Loucy (cell line): ENCODE results near the gene TMEM247.
A peak's percentile ranks its signal among the peaks of the same experiment; 100 is the strongest.

Experiments
- H2AFZ ChIP-seq: fragments of 200-600 bp; sonication (generic); 2 replicates; pipeline ENCODE4 v1.6.0; 2016; ENCODE audit warnings: antibody characterized with exemption, mild to moderate bottlenecking, low read length, moderate library complexity
- H3F3A ChIP-seq: fragments of 200-600 bp; 2 replicates; pipeline ENCODE4 v1.6.0; 2016; ENCODE audit warnings: antibody characterized with exemption, low read depth, mild to moderate bottlenecking
- H3K27me3 ChIP-seq: fragments of 200-600 bp; sonication (generic); 2 replicates; pipeline ENCODE4 v1.6.1; 2014; ENCODE audit warnings: low read length, mild to moderate bottlenecking; ENCODE audit not compliant: insufficient read depth, poor library complexity, severe bottlenecking
- H3K36me3 ChIP-seq: fragments of 200-600 bp; sonication (generic); 2 replicates; pipeline ENCODE4 v1.6.1; 2016; ENCODE audit warnings: low read length; ENCODE audit not compliant: insufficient read depth
- H3K4me1 ChIP-seq: fragments of 200-600 bp; sonication (generic); 2 replicates; pipeline ENCODE4 v1.5.1; 2014; ENCODE audit warnings: low read length, mild to moderate bottlenecking; ENCODE audit not compliant: insufficient read depth, poor library complexity, severe bottlenecking
- H3K4me2 ChIP-seq: fragments of 200-600 bp; sonication (generic); 2 replicates; pipeline ENCODE4 v1.6.0; 2014; ENCODE audit warnings: antibody characterized with exemption, low read length, low read depth, mild to moderate bottlenecking; ENCODE audit not compliant: poor library complexity, severe bottlenecking
- H3K4me3 ChIP-seq: fragments of 200-600 bp; sonication (generic); 2 replicates; pipeline ENCODE4 v1.5.1; 2014; ENCODE audit warnings: low read length, mild to moderate bottlenecking, mixed read lengths; ENCODE audit not compliant: poor library complexity, severe bottlenecking
- H3K79me2 ChIP-seq: fragments of 200-600 bp; sonication (generic); 2 replicates; pipeline ENCODE4 v1.6.1; 2014; ENCODE audit warnings: low read length; ENCODE audit not compliant: insufficient read depth
- H3K9ac ChIP-seq: fragments of 200-600 bp; sonication (generic); 2 replicates; pipeline ENCODE4 v1.6.0; 2014; ENCODE audit warnings: mild to moderate bottlenecking, low read depth, low read length, moderate library complexity; ENCODE audit not compliant: poor library complexity, severe bottlenecking
- H3K9me2 ChIP-seq: fragments of 200-600 bp; sonication (generic); replicated peaks from 2 replicates; pipeline ENCODE4 v1.6.1; 2016; ENCODE audit warnings: low read depth, low read length, mixed read lengths
- H3K9me3 ChIP-seq: fragments of 200-600 bp; sonication (generic); 2 replicates; pipeline ENCODE4 v1.6.1; 2014; ENCODE audit warnings: mild to moderate bottlenecking, antibody characterized with exemption, low read length, low read depth; ENCODE audit not compliant: insufficient read depth
- H4K20me1 ChIP-seq: fragments of 200-600 bp; sonication (generic); 2 replicates; pipeline ENCODE4 v1.6.0; 2014; ENCODE audit warnings: antibody characterized with exemption, low read length, mild to moderate bottlenecking; ENCODE audit not compliant: insufficient read depth, poor library complexity, severe bottlenecking
- CTCF ChIP-seq: fragments of 200-600 bp; sonication (generic); conservative IDR thresholded peaks from 2 replicates; pipeline ENCODE4 v1.5.1; 2014; ENCODE audit warnings: mild to moderate bottlenecking, antibody characterized with exemption, low read length
- EZH2phosphoT487 ChIP-seq: fragments of 200-600 bp; IDR thresholded peaks from 2 replicates; pipeline ENCODE4 v1.6.1; 2018; ENCODE audit warnings: antibody characterized with exemption, mild to moderate bottlenecking, moderate library complexity, borderline replicate concordance

TMEM247 gene

GRCh38 chr2:46435796-46436360, 43.5 kb upstream of the TMEM247 start:
- H3K9ac ChIP-seq, result no peak overlapping the region
- no peaks in the 10 kb centered on the region for H3K36me3 ChIP-seq
- no peaks in the 10 kb centered on the region for H4K20me1 ChIP-seq
- H3K9me3 ChIP-seq, result no peaks in the 10 kb centered on the region
- no peak overlapping the region for H3K4me3 ChIP-seq
- H3K4me2 ChIP-seq, result no peak overlapping the region
- H3K9me2 ChIP-seq, result no peaks in the 10 kb centered on the region
- no peak overlapping the region for H2AFZ ChIP-seq
- H3F3A ChIP-seq, result no peaks in the 10 kb centered on the region
- no peaks in the 10 kb centered on the region for H3K79me2 ChIP-seq
- H3K27me3 ChIP-seq, result no peaks in the 10 kb centered on the region
- no peak for TF ChIP-seq EZH2phosphoT487
- no peak for TF ChIP-seq CTCF
- peaks cover 75% of the 10 kb centered on the region for H3K4me1 ChIP-seq

- Histone ChIP-seq H3K9ac (no peak overlapping the region), H3K4me3 (no peak overlapping the region), H3K4me2 (no peak overlapping the region), H3F3A (no peaks in the 10 kb centered on the region), H3K36me3 (no peaks in the 10 kb centered on the region), H3K9me3 (no peaks in the 10 kb centered on the region), H3K9me2 (no peaks in the 10 kb centered on the region), H4K20me1 (no peaks in the 10 kb centered on the region), H2AFZ (no peak overlapping the region), H3K79me2 (no peaks in the 10 kb centered on the region), H3K4me1 (peaks cover 66% of the 10 kb centered on the region), H3K27me3 (no peaks in the 10 kb centered on the region)
- TF ChIP-seq CTCF (no peak), EZH2phosphoT487 (no peak)
Measured at GRCh38 chr2:46436800-46437199, 42.6 kb upstream of the TMEM247 start.

GRCh38 chr2:46438102-46438501, 41.3 kb upstream of the TMEM247 start:
- Histone ChIP-seq H3F3A (no peaks in the 10 kb centered on the region), H3K27me3 (no peaks in the 10 kb centered on the region), H3K4me1 (peaks cover 53% of the 10 kb centered on the region), H3K9me3 (no peaks in the 10 kb centered on the region), H3K9me2 (no peaks in the 10 kb centered on the region), H3K36me3 (no peaks in the 10 kb centered on the region), H3K79me2 (no peaks in the 10 kb centered on the region), H2AFZ (no peak overlapping the region), H4K20me1 (no peaks in the 10 kb centered on the region), H3K9ac (no peak overlapping the region), H3K4me2 (peak overlapping the region; percentile 63), H3K4me3 (no peak overlapping the region)
- TF ChIP-seq EZH2phosphoT487, result no peak
- no peak for TF ChIP-seq CTCF
